Esophagus muscularis mucosa (tissue), 4 donors: ENCODE results near the gene VHLL. TPM values are rescaled to one million over a fixed set of nuclear protein-coding genes. Genes with fewer than 3 reads are reported as not detected.
A peak's percentile ranks its signal among the peaks of the same experiment; 100 is the strongest.

Source experiments
- DNase-seq: peaks from one replicate; pipeline ENCODE4 v3.0.0-alpha.2; 2017; ENCODE audit errors: extremely low spot score
- H3K27ac ChIP-seq, 4 donors: fragments of 200-600 bp; sonication (generic); replicated peaks in 1 of 4; 1 replicate in 3 of 4; 2 replicates in 1 of 4; pipeline ENCODE4 v1.5.1; 2016 to 2019; ENCODE audit warnings: mild to moderate bottlenecking in 1 of 4
- H3K27me3 ChIP-seq, 4 donors: fragments of 200-600 bp; sonication (generic); one replicate each; pipeline versions ENCODE4 v1.5.1 to v1.6.0; 2016 to 2019
- H3K36me3 ChIP-seq, 4 donors: fragments of 200-600 bp; sonication (generic); one replicate each; pipeline ENCODE4 v1.5.1; 2016 to 2019
- H3K4me1 ChIP-seq, 4 donors: fragments of 200-600 bp; sonication (generic); one replicate each; pipeline ENCODE4 v1.5.1; 2016 to 2019
- H3K4me3 ChIP-seq, 4 donors: fragments of 200-600 bp; sonication (generic); 1 replicate in 2 of 4; 2 replicates in 2 of 4; pipeline ENCODE4 v1.5.1; 2016 to 2019; ENCODE audit warnings: mild to moderate bottlenecking in 4 of 4, moderate library complexity in 1 of 4
- H3K9me3 ChIP-seq, 4 donors: fragments of 200-600 bp; sonication (generic); 1 replicate in 3 of 4; 2 replicates in 1 of 4; pipeline ENCODE4 v1.5.1; 2016 to 2019
- CTCF ChIP-seq, 3 experiments: fragments of 200-600 bp in 2 of 3; fragments of 450-650 bp in 1 of 3; sonication (generic) in 2 of 3; IDR thresholded peaks; one replicate each; pipeline ENCODE4 v1.5.1; 2017 to 2019; ENCODE audit warnings: antibody characterized with exemption in 3 of 3, mild to moderate bottlenecking in 2 of 3, moderate library complexity in 1 of 3
- EP300 ChIP-seq: sonication (generic); formaldehyde crosslinking; IDR thresholded peaks from one replicate; pipeline ENCODE4 v1.6.1; 2017; ENCODE audit warnings: antibody characterized with exemption
- POLR2A ChIP-seq: fragments of 450-650 bp; IDR thresholded peaks from one replicate; pipeline ENCODE4 v1.6.1; 2017; ENCODE audit warnings: antibody characterized with exemption, moderate library complexity, mild to moderate bottlenecking, low read depth
- POLR2AphosphoS5 ChIP-seq, 2 donors: sonication (generic); formaldehyde crosslinking; IDR thresholded peaks; one replicate each; pipeline ENCODE4 v1.6.1; 2017; ENCODE audit warnings: antibody characterized with exemption in 2 of 2
- WGBS: methylation state at CpG from one replicate; pipeline ENCODE4 v1.1.5; 2018; 5-methylcytosine and 5-hydroxymethylcytosine counted together
- intact Hi-C: fragments of 100-400 bp; cut with DNase I; formaldehyde crosslinking; loops from one replicate; pipeline ENCODE4 v1.15.1; 2023
- total RNA-seq, 4 donors: library from RNA; depleted of rRNA; stranded (reverse); fragments of >200 nt; gene quantifications; one replicate each; pipeline versions ENCODE4 v1.1.0 to v1.2.1, GENCODE V29; 2016

Gene VHLL
- total RNA-seq, 4 donors from 2014 or later, result not detected

DNA sequence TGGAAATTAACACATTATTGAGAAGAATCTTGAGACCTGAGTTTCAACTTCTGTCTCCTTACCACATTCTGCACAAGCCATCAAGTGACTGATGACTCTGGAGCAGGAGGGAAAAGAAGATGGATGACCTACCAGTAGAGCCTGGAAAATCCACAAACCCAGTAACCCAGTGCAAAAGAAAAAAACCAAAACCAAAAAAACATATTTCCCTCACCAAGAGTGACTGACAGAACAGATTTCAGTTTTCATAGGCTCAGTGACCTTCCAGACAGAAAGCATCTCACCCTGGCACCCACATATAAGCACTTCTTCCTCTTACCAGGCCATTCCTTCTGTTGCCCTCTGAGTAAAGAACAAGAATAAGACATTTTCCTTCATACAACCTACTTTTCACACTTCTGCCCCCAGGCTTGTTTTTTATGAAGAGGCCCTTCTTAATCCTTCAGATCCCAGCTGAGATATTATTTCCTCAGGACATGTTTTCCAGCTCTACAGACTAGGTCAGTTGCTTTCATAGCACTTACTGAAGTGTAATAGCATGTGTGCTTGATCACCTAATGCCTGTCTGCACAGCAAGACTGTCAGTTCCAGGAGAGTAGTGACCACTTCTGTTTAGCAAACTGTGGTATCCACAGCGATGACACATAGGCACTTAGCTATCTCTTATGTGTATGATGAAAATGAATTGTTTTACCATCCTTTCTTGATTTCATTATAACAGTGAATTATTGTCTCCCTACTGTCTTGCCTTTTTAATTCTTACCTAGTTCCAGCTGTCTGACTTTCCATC is 43.3 kb upstream of the VHLL start:
- H3K27ac ChIP-seq, result no peak overlapping the region
- WGBS, result 83% methylated on average over 1 of the region's 1 CpG
- no peak for TF ChIP-seq CTCF (IDR thresholded peaks at IDR 0.05)
- no peak for TF ChIP-seq POLR2AphosphoS5 (IDR thresholded peaks at IDR 0.05)
- no peak for TF ChIP-seq EP300
- TF ChIP-seq POLR2A, result no peak

GRCh38 chr1:156338180-156338976 is 39.3 kb upstream of the VHLL start, which contains the start of the genes CCT3 and TSACC:
CCT3 (minus strand) TSS chr1:156338292; CDS start chr1:156338184, 108 bp downstream.
TSACC (plus strand) TSS chr1:156338526; CDS start chr1:156339758, 1,232 bp downstream.
- intact Hi-C loops, result no loop called here
- peaks cover 9 to 24% (median 23%) of the 10 kb centered on the region in 4 donors for H3K36me3 ChIP-seq
- peak within 1 kb of the TSS; percentile 78 to 94 (median 88) for H3K4me3 ChIP-seq
- H3K27me3 ChIP-seq, result no peaks in the 10 kb centered on the region
- H3K4me1 ChIP-seq, result peaks cover 19 to 29% (median 25%) of the 10 kb centered on the region in 4 donors
- no peaks in the 10 kb centered on the region for H3K9me3 ChIP-seq
- DNase-seq, result peak; percentile 100
- TF ChIP-seq POLR2AphosphoS5 (IDR thresholded peaks at IDR 0.05) (peak; percentile 87 to 89), POLR2A (no peak)
- WGBS, result under 1% methylated on average over 27 of the region's 47 CpGs
- H3K27ac ChIP-seq, result peak within 1 kb of the TSS; percentile 82 to 90 (median 89)

More for the DNA sequence above, 43.3 kb upstream of the VHLL start:
- Histone ChIP-seq H3K4me3 (no peak overlapping the region), H3K27me3 (peaks cover 0 to 8% (median 0%) of the 10 kb centered on the region in 4 donors), H3K4me1 (peaks cover 0 to 3% (median 2%) of the 10 kb centered on the region in 4 donors), H3K9me3 (no peaks in the 10 kb centered on the region), H3K36me3 (no peaks in the 10 kb centered on the region)
- no peak for DNase-seq
- intact Hi-C loops, result no loop called here

GRCh38 chr1:156337888-156338179 is 38.7 kb upstream of the VHLL start:
- Histone ChIP-seq H3K36me3 (peaks cover 12 to 29% (median 28%) of the 10 kb centered on the region in 4 donors), H3K27me3 (no peaks in the 10 kb centered on the region), H3K4me1 (peaks cover 19 to 29% (median 25%) of the 10 kb centered on the region in 4 donors), H3K9me3 (no peaks in the 10 kb centered on the region), H3K27ac (peak overlapping the region; percentile 82 to 90 (median 89)), H3K4me3 (peak overlapping the region; percentile 78 to 94 (median 88))
- DNase-seq, result no peak
- WGBS, result under 1% methylated on average over 14 of the region's 14 CpGs
- no peak for TF ChIP-seq CTCF (IDR thresholded peaks at IDR 0.05)
- intact Hi-C loops, result no loop called here

- no peaks in the 10 kb centered on the region for H3K9me3 ChIP-seq
- TF ChIP-seq POLR2A (no peak), POLR2AphosphoS5 (IDR thresholded peaks at IDR 0.05) (no peak), CTCF (IDR thresholded peaks at IDR 0.05) (no peak), EP300 (no peak)
- WGBS, result 40% methylated on average over 34 of the region's 34 CpGs
- H3K36me3 ChIP-seq, result peaks cover 18 to 35% (median 33%) of the 10 kb centered on the region in 4 donors
- peak overlapping the region; percentile 82 to 90 (median 89) for H3K27ac ChIP-seq
- intact Hi-C loops, result no loop called here
- H3K4me3 ChIP-seq, result peak overlapping the region; percentile 78 to 94 (median 88)
- peaks cover 19 to 29% (median 25%) of the 10 kb centered on the region in 4 donors for H3K4me1 ChIP-seq
- no peak for DNase-seq
- H3K27me3 ChIP-seq, result no peaks in the 10 kb centered on the region
Observed at GRCh38 chr1:156337052-156337887, 38.2 kb upstream of the VHLL start.
